Neural cell (in vitro differentiated cells): Measurements from ENCODE around the gene RPL29. TPM values are rescaled to one million over a fixed set of nuclear protein-coding genes. Genes with fewer than 3 reads are reported as not detected.

Experiments
- H2AFZ ChIP-seq: fragments of 200-600, 300-800 bp; sonication (generic), shearing (Covaris generic); 2 replicates; pipeline ENCODE4 v1.6.0; 2014; ENCODE audit warnings: low read depth, mild to moderate bottlenecking, antibody characterized with exemption, low read length, moderate library complexity
- H3F3A ChIP-seq: fragments of 200-600 bp; shearing (Covaris generic); 2 replicates; pipeline ENCODE4 v1.6.1; 2016; ENCODE audit warnings: mild to moderate bottlenecking, moderate library complexity, mixed read lengths, antibody characterized with exemption, low read length; ENCODE audit not compliant: insufficient read depth, poor library complexity, severe bottlenecking
- H3K27ac ChIP-seq: fragments of 200-600, 300-800 bp; sonication (generic), shearing (Covaris generic); 2 replicates; pipeline ENCODE4 v1.5.1; 2014; ENCODE audit warnings: mild to moderate bottlenecking, low read length, moderate library complexity
- H3K27me3 ChIP-seq: fragments of 300-800, 200-600 bp; sonication (generic), shearing (Covaris generic); 2 replicates; pipeline ENCODE4 v1.6.0; 2014; ENCODE audit warnings: mild to moderate bottlenecking, low read depth, low read length, moderate library complexity; ENCODE audit not compliant: insufficient read depth
- H3K36me3 ChIP-seq: fragments of 300-800, 200-600 bp; sonication (generic), shearing (Covaris generic); 2 replicates; pipeline ENCODE4 v1.5.1; 2014; ENCODE audit warnings: mild to moderate bottlenecking, antibody characterized with exemption, low read length, moderate library complexity; ENCODE audit not compliant: insufficient read depth
- H3K4me2 ChIP-seq: fragments of 300-800, 200-600 bp; sonication (generic), shearing (Covaris generic); 2 replicates; pipeline ENCODE4 v1.6.0; 2014; ENCODE audit warnings: mild to moderate bottlenecking, low read length
- H3K4me3 ChIP-seq: fragments of 300-800, 200-600 bp; sonication (generic), shearing (Covaris generic); 2 replicates; pipeline ENCODE4 v1.5.1; 2014; ENCODE audit warnings: mild to moderate bottlenecking, low read length, moderate library complexity
- H3K79me2 ChIP-seq: fragments of 200-600 bp; shearing (Covaris generic); replicated peaks from 2 replicates; pipeline ENCODE4 v1.6.0; 2014; ENCODE audit warnings: mild to moderate bottlenecking, low read length, moderate library complexity; ENCODE audit not compliant: insufficient read depth
- H3K9ac ChIP-seq: fragments of 300-800, 200-600 bp; sonication (generic), shearing (Covaris generic); 2 replicates; pipeline ENCODE4 v1.6.1; 2016; ENCODE audit warnings: mild to moderate bottlenecking, low read length, mixed read lengths
- H3K9me2 ChIP-seq: fragments of 200-600 bp; shearing (Covaris generic); 2 replicates; pipeline ENCODE4 v1.6.1; 2016; ENCODE audit warnings: mild to moderate bottlenecking, low read length, mixed read lengths; ENCODE audit not compliant: insufficient read depth
- H3K9me3 ChIP-seq: fragments of 200-600, 300-800 bp; sonication (generic), shearing (Covaris generic); 2 replicates; pipeline ENCODE4 v1.6.1; 2016; ENCODE audit warnings: mild to moderate bottlenecking, mixed run types, low read length, moderate library complexity, mixed read lengths
- H4K20me1 ChIP-seq: fragments of 200-600 bp; shearing (Covaris generic); 2 replicates; pipeline ENCODE4 v1.6.1; 2016; ENCODE audit warnings: mild to moderate bottlenecking, mixed run types; ENCODE audit not compliant: insufficient read depth
- CTCF ChIP-seq: fragments of 450-650 bp; IDR thresholded peaks from 2 replicates; pipeline ENCODE4 v1.5.1; 2014; ENCODE audit warnings: antibody characterized with exemption, mild to moderate bottlenecking, moderate library complexity; ENCODE audit not compliant: poor library complexity, severe bottlenecking
- EP300 ChIP-seq: fragments of 450-650 bp; conservative IDR thresholded peaks from 2 replicates; pipeline ENCODE4 v1.6.1; 2014; ENCODE audit warnings: antibody characterized with exemption, mild to moderate bottlenecking, moderate library complexity; ENCODE audit not compliant: poor library complexity, severe bottlenecking
- EZH2 ChIP-seq: fragments of 200-600, 300-800 bp; shearing (Covaris generic), sonication (generic); IDR thresholded peaks from 2 replicates; pipeline ENCODE4 v1.6.1; 2014; ENCODE audit warnings: antibody characterized with exemption, low read length, borderline replicate concordance, mild to moderate bottlenecking; ENCODE audit not compliant: insufficient read depth, poor library complexity, severe bottlenecking
- MXI1 ChIP-seq: fragments of 450-650 bp; conservative IDR thresholded peaks from 2 replicates; pipeline ENCODE4 v1.6.1; 2014; ENCODE audit warnings: antibody characterized with exemption, mild to moderate bottlenecking; ENCODE audit not compliant: poor library complexity, severe bottlenecking
- POLR2AphosphoS5 ChIP-seq: IDR thresholded peaks from 2 replicates; pipeline ENCODE4 v1.6.1; 2012
- RAD21 ChIP-seq: fragments of 450-650 bp; conservative IDR thresholded peaks from 2 replicates; pipeline ENCODE4 v1.6.1; 2014; ENCODE audit warnings: antibody characterized with exemption, mild to moderate bottlenecking, moderate library complexity
- REST ChIP-seq: IDR thresholded peaks from 2 replicates; pipeline ENCODE4 v1.6.1; 2012; ENCODE audit warnings: borderline replicate concordance
- SMC3 ChIP-seq: fragments of 450-650 bp; conservative IDR thresholded peaks from 2 replicates; pipeline ENCODE4 v1.6.1; 2014; ENCODE audit warnings: antibody characterized with exemption, mild to moderate bottlenecking, moderate library complexity; ENCODE audit not compliant: poor library complexity
- TAF1 ChIP-seq: IDR thresholded peaks from 2 replicates; pipeline ENCODE4 v1.6.1; 2012; ENCODE audit warnings: low read depth
- polyA plus RNA-seq: library from polyadenylated mRNA; depleted of rRNA; stranded (reverse); fragments of >200 nt; gene quantifications from 2 replicates; pipeline ENCODE4 v1.2.3, GENCODE V29; 2014

Gene RPL29
- polyA plus RNA-seq, 1 donor from 2014 or later: 846 TPM

GRCh38 chr3:51971350-51971749, 24.3 kb downstream of the RPL29 start (continued):
- TF ChIP-seq EZH2: no peak
- no peak for TF ChIP-seq RAD21
- TF ChIP-seq TAF1: no peak

- Histone ChIP-seq H3K9me3 (no peaks in the 10 kb centered on the region), H3K9me2 (no peaks in the 10 kb centered on the region), H3K4me2 (no peak overlapping the region), H3K27me3 (no peaks in the 10 kb centered on the region), H2AFZ (no peak overlapping the region), H3K36me3 (no peaks in the 10 kb centered on the region), H3F3A (no peaks in the 10 kb centered on the region), H3K79me2 (peaks cover 14% of the 10 kb centered on the region), H3K27ac (no peak overlapping the region), H4K20me1 (no peaks in the 10 kb centered on the region), H3K4me3 (no peak overlapping the region), H3K9ac (no peak overlapping the region)
- TF ChIP-seq EZH2 (no peak), MXI1 (no peak), REST (no peak), SMC3 (no peak), EP300 (no peak), TAF1 (no peak), RAD21 (no peak), POLR2AphosphoS5 (no peak), CTCF (no peak)
Measured at GRCh38 chr3:51970606-51971300, 24.9 kb downstream of the RPL29 start.

GRCh38 chr3:51969841-51970240, 25.9 kb downstream of the RPL29 start:
- Histone ChIP-seq H3K9ac (no peak overlapping the region), H3K27ac (no peak overlapping the region), H3K4me2 (no peak overlapping the region), H2AFZ (no peak overlapping the region), H3K4me3 (no peak overlapping the region), H3K9me2 (no peaks in the 10 kb centered on the region), H3K36me3 (no peaks in the 10 kb centered on the region), H3K79me2 (peaks cover 23% of the 10 kb centered on the region), H3F3A (no peaks in the 10 kb centered on the region), H3K9me3 (no peaks in the 10 kb centered on the region), H3K27me3 (no peaks in the 10 kb centered on the region), H4K20me1 (no peaks in the 10 kb centered on the region)
- no peak for TF ChIP-seq EZH2
- TF ChIP-seq REST: no peak
- TF ChIP-seq POLR2AphosphoS5: no peak
- no peak for TF ChIP-seq SMC3
- no peak for TF ChIP-seq EP300
- no peak for TF ChIP-seq MXI1
- TF ChIP-seq CTCF: no peak
- TF ChIP-seq RAD21: no peak
- no peak for TF ChIP-seq TAF1
